NCI-H1105 (cell line): ENCODE results near the gene AFF3.
"Not testable (repeated sequence)": the region's sequence is repeated elsewhere in the genome, so short reads cannot be mapped to it uniquely, and the experiment has no call there.

Experiments used
- DNase-seq: peaks from one replicate; lab custom pipeline; 2025; lab: John Stamatoyannopoulos, UW

AFF3 gene

DNA sequence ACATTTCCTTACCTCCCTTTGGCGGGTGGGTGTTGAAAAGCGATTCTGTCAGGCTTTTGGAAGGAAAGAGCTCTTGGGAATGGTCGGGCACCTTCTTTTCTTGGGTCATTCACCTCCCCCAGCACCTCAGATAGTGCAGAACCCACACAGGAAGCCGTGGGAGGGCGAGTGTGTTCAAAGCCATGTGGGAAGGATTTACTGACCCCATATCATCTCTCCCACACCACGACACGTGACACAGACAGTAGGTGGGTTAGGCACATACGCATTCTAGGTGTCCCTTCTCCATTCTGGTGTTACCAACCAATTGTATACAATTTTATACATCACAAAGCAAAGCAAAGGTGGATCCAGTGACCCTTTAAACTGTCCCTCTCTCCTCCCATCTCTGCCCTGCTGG is 388.9 kb downstream of the AFF3 start:
- DNase-seq: no peak

DNA sequence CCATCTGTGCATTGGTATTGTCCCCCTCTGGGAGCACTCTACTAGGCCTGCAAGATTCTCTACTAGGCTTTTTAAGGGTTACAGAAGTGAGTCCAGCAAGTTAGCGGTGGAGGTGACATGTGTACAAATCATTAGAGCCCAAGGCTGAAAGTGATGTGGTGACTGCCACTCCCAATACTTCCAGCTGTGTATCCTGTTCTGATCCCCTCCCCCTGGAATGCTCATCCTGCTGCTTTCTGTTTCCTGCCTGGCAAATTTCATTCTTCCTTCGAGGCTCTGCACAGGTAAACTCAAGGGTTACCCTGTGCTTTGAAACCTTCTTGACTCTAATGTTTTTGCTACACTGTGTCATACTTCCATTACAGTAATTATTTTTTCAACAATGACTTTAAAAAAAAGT is 394.0 kb downstream of the AFF3 start:
- no peak for DNase-seq

GRCh38 chr2:99747842-99748241 is 394.5 kb downstream of the AFF3 start:
- DNase-seq: no peak

DNA sequence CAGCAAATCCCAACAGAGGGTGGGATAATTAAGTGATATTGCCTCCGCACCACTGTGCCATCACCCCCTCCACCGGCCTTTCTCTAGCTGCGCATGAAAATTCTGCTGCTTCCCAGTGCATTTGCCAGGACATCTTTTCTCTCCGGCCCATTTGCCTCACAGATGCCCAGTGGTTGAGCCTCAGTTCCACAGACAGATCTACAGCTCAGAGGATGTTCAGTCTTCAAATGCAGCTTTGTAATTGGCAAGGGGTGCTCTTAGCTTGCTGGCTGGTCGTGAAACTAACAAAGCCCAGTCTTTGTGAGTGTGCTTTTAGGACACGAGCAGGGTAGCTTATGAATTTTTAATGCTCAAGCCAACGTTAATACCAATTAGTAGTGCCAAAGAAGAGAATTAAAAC is 399.2 kb downstream of the AFF3 start:
- no peak for DNase-seq

DNA sequence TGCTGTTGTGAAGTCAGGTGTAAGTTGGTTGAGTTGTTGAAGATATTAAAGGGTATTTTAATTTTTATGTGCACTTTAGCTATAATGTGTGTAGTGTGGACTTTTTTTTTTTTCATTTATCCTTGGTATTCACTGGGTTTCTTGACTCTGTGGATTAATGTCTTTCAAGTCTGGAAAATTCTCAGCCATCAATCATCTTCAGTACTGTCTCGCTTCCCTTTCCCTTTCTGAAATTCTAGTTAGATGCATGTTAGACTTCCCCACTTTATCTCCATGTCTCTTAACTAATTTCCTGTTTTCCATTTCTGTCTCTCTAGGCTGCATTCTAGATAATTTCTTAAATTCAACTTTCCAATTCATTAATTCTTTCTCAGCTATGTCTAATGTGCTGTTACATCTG is 404.9 kb downstream of the AFF3 start:
- no peak for DNase-seq

DNA sequence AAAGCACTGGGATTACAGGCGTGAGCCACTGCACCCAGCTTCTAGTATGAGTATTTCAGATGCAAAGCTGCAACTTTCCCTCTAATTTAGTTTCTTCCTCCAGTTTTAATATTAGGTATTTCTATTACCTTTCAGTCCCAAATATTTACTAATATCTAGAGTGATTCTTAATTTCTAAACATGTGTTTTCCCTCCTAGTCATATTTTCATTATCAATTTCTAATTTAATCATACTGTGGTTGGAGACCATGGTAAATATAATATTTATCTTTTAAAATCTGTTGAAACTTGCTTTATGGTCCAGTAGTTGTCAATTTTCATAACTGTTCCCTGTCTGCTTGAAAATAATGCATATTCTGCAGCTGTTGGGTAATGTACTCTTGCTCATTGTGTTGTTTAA is 406.6 kb downstream of the AFF3 start:
- DNase-seq: no peak

- not testable (repeated sequence) for DNase-seq
These were observed 407.1 kb downstream of the AFF3 start for GRCh38 chr2:99735314-99735713.

DNA sequence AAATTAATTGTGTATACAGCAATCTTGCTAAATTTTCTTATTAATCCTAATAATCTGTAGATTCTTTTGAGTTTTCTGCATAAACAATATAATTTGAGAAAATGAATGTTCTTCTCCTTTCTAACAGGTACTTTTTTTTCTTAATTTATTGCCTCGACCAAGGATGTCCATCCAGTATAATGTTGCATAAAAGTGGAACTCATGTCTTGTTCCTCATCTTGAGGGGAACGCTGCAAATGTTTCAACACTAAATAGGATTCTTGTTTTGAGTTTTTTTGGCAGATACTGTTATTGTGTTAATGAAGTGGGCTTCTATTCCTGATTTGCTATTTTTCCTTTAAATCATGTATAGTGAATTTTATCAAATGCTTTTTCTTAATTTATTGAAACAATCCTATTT is 408.2 kb downstream of the AFF3 start:
- no peak for DNase-seq

- DNase-seq: no peak
These were observed 413.0 kb downstream of the AFF3 start for GRCh38 chr2:99729104-99730025.

DNA sequence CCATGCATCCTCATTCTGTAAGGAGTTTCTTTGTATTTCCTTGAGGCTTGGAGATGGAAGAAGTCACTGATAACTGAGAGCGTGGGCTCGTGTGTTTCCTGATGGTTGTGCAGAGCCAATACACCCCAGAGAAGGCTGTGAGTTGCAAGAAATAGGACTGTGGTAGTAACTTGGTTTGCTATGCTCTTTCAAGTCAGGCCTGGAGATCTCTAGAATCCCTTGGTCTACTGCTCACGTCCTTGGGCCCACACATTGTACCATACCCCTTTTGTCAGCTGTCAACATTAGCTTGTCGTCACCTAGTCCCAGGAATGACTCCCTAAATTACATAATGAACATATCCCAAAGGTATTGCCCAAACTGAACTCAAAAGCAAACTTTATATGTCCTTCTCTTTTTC is 414.2 kb downstream of the AFF3 start:
- no peak for DNase-seq

- no peak for DNase-seq
These were observed 415.2 kb downstream of the AFF3 start for GRCh38 chr2:99727199-99727598.

DNA sequence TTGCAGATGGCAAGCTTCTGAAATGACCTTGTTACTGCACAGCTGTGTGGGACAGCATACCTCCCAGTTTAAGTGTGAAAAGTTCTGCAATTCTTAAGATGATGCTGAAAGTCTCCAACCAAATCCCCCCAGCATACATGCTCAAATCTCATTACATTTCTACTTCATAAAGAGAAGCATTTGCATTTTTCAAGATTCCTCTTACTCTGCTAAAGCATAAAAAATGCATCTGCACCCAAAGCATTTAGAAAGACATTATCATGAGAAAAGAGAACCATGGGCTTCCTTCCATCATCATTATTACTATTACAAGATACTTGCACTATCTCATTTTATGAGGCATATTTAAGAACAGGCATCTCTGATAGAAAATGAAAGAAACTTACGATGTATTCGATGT is 415.7 kb downstream of the AFF3 start:
- no peak for DNase-seq

GRCh38 chr2:99725820-99726219 is 416.6 kb downstream of the AFF3 start:
- DNase-seq: no peak

GRCh38 chr2:99722476-99722875 is 419.9 kb downstream of the AFF3 start:
- no peak for DNase-seq

- no peak for DNase-seq
These were observed 423.3 kb downstream of the AFF3 start for GRCh38 chr2:99719102-99719501.

- DNase-seq: no peak
These were observed 426.4 kb downstream of the AFF3 start for GRCh38 chr2:99715956-99716355.

DNA sequence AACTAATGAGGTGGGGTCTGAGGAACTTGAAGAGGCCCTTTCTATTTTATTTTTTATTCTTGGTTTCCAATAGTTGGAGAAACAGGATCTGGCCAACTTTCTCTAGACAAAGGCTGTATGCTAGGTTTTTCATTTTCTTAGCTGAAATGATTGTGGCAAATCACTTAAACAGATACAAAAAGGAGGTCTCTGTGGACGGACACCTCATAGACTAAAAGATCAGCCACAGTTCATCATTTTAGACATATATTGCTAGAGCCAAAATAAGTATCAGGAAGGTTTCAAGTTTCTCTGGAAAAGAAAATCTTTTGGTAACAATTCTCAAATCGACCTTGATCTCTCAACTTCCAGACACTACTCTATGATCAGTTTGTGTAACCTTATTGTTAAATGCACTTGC is 428.0 kb downstream of the AFF3 start:
- DNase-seq: no peak

DNA sequence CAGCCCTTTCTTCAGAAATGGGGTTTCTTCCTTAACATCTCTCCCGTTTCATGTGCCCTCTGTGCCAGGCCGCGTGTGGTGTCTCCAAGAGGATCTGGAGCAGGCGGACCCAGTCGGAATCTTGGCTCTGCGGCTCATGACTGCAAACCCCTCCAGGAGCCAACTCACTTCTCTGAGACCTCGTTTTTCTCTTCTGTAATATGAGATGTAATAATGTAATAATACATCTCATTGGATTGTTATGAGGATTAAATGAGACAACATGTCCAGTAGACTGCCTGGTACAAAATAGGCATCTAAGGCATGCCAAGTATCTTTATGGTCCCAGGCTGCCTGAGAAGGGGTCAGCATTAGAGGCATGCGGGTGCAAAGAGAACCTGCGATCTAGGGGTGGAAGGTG is 431.2 kb downstream of the AFF3 start:
- no peak for DNase-seq

DNA sequence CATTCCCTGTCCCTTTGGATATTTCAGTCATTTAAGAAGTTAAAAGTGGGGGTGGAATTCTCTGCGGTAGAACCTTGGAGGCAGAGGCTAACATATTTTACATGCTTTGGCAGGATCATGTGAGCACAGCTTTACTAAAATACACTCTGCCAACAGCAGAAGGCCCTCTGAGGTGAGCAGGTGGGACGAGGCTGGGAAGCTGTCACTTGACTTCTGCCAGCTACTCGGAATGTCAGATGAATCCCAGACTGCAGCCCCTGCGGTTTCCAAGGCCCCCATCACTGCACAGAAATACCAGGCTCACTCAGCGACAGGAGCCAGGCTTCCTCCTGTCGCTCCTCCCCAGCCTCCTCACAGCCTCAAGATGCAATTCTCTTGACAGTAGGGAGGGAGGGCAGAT is 431.7 kb downstream of the AFF3 start:
- no peak for DNase-seq

DNA sequence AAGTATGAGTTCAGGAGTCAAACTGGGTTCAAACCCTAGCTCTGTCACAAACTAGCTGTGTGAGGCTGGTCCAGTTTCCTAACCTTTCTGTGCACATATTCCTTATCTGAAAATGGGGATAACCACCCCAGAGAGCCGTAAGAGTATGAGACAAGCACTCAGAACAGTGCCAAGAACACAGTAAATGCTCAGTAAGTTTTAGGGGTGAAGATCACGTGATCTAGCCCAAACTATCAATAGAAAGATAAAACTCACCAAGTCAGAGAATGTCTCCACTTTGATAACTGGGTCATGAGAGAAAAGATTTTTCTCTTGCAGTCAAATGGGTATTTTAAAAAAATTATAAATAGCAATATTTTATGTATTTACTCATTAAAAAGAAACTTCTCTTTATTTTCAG is 433.2 kb downstream of the AFF3 start:
- DNase-seq: no peak

DNA sequence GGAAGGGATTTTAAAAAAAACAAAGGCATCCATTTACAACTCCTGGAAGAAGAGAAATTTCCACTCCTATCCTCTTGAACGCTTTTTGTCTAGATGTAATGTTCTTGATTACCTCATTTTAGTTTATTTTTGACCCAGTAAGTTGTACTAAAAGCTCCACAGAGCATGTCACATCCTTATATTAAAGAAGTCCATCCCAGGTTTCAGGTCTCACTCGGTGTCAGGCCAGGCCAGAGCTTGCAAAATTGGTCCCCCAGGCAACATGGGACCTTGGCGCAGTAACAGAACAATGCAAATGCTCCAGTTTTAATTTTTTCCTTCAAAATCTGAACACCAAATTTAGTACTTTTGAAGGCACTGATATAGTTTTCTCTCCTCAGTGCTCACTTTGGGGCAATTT is 434.2 kb downstream of the AFF3 start:
- no peak for DNase-seq

- no peak for DNase-seq
These were observed 434.8 kb downstream of the AFF3 start for GRCh38 chr2:99707592-99707991.

GRCh38 chr2:99706735-99707134 is 435.7 kb downstream of the AFF3 start:
- no peak for DNase-seq

DNA sequence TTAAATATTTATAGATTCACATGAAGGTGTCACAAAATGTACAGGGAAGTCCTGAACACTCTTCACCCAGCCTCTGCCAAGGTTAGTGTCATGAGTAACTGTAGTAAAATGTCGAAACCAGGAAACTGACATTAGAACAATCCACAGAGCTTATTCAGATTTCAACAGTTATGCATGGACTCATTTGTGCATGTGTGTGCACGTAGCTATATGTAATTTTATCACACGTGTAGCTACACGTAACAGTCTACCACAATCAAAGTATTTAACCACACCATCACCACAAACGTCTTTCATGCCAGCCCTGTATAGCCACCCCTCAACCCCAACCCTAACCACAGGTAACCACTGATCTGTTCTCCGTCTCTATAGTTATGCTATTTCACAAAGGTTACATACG is 440.9 kb downstream of the AFF3 start:
- no peak for DNase-seq
